Lung (tissue), 12 donors: Measurements from ENCODE around the gene TET1. TPM values are rescaled to one million over a fixed set of nuclear protein-coding genes. Genes with fewer than 3 reads are reported as not detected.
A peak's percentile ranks its signal among the peaks of the same experiment; 100 is the strongest.
"Not testable (repeated sequence)": the region's sequence is repeated elsewhere in the genome, so short reads cannot be mapped to it uniquely, and the experiment has no call there.

Experiments used
- ATAC-seq: fragments of 200-7000 bp; cut with Tn5 transposase; one replicate; pipeline ENCODE4 v1.9.1; 2020; ENCODE audit warnings: moderate number of reproducible peaks; ENCODE audit not compliant: insufficient read depth, low FRiP score
- DNase-seq, 3 donors: peaks; one replicate each; pipeline ENCODE4 v3.0.0-alpha.2; 2013 to 2017
- H3K27ac ChIP-seq, 2 donors: one replicate each; pipeline ENCODE4 v1.5.1; 2013; ENCODE audit warnings: mild to moderate bottlenecking in 2 of 2, moderate library complexity in 2 of 2, control low read depth in 1 of 2, inconsistent platforms in 1 of 2, low read depth in 1 of 2, low read length in 1 of 2
- H3K27me3 ChIP-seq, 3 donors: one replicate each; pipeline ENCODE4 v1.5.1; 2013; ENCODE audit warnings: low read length in 2 of 3; ENCODE audit not compliant: control insufficient read depth in 3 of 3, insufficient read depth in 3 of 3
- H3K36me3 ChIP-seq, 4 donors: one replicate each; pipeline ENCODE4 v1.5.1; 2013; ENCODE audit warnings: low read length in 4 of 4, mild to moderate bottlenecking in 1 of 4, moderate library complexity in 1 of 4; ENCODE audit not compliant: control insufficient read depth in 4 of 4, insufficient read depth in 4 of 4
- H3K4me1 ChIP-seq, 5 donors: one replicate each; pipeline ENCODE4 v1.5.1; 2013; ENCODE audit warnings: low read length in 5 of 5, mild to moderate bottlenecking in 2 of 5, moderate library complexity in 1 of 5; ENCODE audit not compliant: control insufficient read depth in 5 of 5, insufficient read depth in 5 of 5
- H3K4me3 ChIP-seq: one replicate; pipeline ENCODE4 v1.5.1; 2013; ENCODE audit warnings: mild to moderate bottlenecking, control low read depth, moderate library complexity
- H3K9ac ChIP-seq, 2 donors: one replicate each; pipeline ENCODE4 v1.5.1; 2013; ENCODE audit warnings: low read length in 2 of 2, control low read depth in 1 of 2; ENCODE audit not compliant: insufficient read depth in 1 of 2
- H3K9me3 ChIP-seq, 4 donors: one replicate each; pipeline ENCODE4 v1.5.1; 2013; ENCODE audit warnings: low read length in 3 of 4, mild to moderate bottlenecking in 1 of 4, moderate library complexity in 1 of 4; ENCODE audit not compliant: control insufficient read depth in 4 of 4, insufficient read depth in 3 of 4
- WGBS, 2 donors: extraction: QIAGEN DNeasy Blood & Tissue Kit; methylation state at CpG; one replicate each; pipeline ENCODE4 v1.1.7; 2013; 5-methylcytosine and 5-hydroxymethylcytosine counted together
- polyA plus RNA-seq, 2 donors: library from polyadenylated mRNA; stranded (reverse); fragments of 200-250 nt; gene quantifications; one replicate each; pipeline ENCODE4 v1.2.1, GENCODE V29; 2013
- total RNA-seq, 2 donors: library from RNA; depleted of rRNA in 1 of 2; stranded (reverse); fragments of >200 nt in 1 of 2; gene quantifications; one replicate each; pipeline ENCODE4 v1.2.1, GENCODE V29; 2014 to 2021
- TF ChIP-seq, protein P1 (sequence below): IDR thresholded peaks from 2 replicates; pipeline ENCODE4 v1.5.1; 2012; ENCODE audit warnings: mild to moderate bottlenecking; ENCODE audit errors: control extremely low read depth, extremely low read depth
- donor health status: control.
- donor health status: control.
- donor health status: Bipolar disorder and iron deficiency.
- donor health status: healthy.
- donor health status: DM: yes; HTN: yes; CAD: no.

TET1 gene
- total and polyA plus RNA-seq, 4 donors, result 0.06 to 23.5 (median 0.73) TPM

DNA sequence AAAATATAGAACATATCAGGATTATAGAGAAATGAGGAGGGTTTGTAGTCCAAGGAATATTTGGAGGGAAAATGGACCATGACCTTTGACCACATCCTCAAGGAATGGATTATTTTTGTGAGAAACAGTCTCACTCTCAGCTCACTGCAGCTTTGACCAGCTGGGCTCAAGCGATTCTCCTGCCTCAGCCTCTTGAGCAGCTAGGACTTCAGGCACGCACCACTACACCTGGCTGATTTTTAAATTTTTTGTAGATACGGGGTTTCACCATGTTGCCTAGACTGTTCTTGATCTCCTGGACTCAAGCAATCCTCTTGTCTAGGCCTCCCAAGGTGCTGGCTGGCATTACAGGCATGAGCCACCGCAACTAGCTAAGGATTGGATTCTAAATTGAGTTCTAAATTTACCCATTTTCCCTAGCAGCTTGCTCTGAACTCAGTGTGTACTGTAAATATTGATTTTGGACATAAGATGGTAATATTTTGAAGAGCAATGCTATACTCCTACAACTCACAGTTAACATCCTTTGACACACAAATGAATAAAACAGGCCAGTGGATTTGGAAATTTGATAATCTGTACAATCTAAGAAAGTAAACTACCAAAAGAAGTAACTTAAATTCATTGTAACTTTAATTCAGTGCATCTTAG, 73.8 kb downstream of the TET1 start:
- DNase-seq (no peak), ATAC-seq (no peak)
- H3K4me3 ChIP-seq, result no peak overlapping the region
- TF ChIP-seq, protein P1, sequence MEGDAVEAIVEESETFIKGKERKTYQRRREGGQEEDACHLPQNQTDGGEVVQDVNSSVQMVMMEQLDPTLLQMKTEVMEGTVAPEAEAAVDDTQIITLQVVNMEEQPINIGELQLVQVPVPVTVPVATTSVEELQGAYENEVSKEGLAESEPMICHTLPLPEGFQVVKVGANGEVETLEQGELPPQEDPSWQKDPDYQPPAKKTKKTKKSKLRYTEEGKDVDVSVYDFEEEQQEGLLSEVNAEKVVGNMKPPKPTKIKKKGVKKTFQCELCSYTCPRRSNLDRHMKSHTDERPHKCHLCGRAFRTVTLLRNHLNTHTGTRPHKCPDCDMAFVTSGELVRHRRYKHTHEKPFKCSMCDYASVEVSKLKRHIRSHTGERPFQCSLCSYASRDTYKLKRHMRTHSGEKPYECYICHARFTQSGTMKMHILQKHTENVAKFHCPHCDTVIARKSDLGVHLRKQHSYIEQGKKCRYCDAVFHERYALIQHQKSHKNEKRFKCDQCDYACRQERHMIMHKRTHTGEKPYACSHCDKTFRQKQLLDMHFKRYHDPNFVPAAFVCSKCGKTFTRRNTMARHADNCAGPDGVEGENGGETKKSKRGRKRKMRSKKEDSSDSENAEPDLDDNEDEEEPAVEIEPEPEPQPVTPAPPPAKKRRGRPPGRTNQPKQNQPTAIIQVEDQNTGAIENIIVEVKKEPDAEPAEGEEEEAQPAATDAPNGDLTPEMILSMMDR, result no peak
- peaks cover 0 to 5% (median 0%) of the 10 kb centered on the region in 4 donors for H3K36me3 ChIP-seq
- WGBS, 2 donors, result 87 to 93% methylated on average over 4 of the region's 4 CpGs
- H3K27me3 ChIP-seq, result no peaks in the 10 kb centered on the region
- H3K9ac ChIP-seq, result no peak overlapping the region
- H3K27ac ChIP-seq, result no peak overlapping the region
- no peaks in the 10 kb centered on the region for H3K4me1 ChIP-seq
- H3K9me3 ChIP-seq, result no peaks in the 10 kb centered on the region

DNA sequence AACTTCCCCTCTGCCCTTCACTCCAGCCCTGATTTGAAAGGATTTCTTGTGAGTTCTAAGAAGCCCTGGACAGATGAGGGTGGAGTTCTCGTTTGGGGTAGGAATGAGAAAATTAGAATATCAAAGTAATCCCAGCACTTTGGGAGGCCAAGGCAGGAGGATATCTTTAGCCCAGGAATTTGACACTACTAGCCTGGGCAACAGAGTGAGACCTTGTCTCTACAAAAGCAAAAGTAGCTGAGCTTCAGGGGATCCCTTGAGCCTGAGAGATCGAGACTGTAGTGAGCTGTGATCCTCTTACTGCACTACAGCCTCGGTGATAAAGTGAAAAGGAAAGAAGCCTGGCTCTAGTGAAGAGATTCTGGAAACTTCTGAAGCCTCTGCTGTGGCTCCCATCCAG, 76.2 kb downstream of the TET1 start:
- Histone ChIP-seq H3K27me3 (no peaks in the 10 kb centered on the region), H3K27ac (no peak overlapping the region), H3K9me3 (no peaks in the 10 kb centered on the region), H3K9ac (no peak overlapping the region), H3K4me1 (no peaks in the 10 kb centered on the region), H3K36me3 (no peaks in the 10 kb centered on the region), H3K4me3 (no peak overlapping the region)
- DNase-seq (no peak), ATAC-seq (no peak)
- TF ChIP-seq, protein P1, result no peak
- 87 to 95% methylated on average over 3 of the region's 3 CpGs for WGBS, 2 donors

DNA sequence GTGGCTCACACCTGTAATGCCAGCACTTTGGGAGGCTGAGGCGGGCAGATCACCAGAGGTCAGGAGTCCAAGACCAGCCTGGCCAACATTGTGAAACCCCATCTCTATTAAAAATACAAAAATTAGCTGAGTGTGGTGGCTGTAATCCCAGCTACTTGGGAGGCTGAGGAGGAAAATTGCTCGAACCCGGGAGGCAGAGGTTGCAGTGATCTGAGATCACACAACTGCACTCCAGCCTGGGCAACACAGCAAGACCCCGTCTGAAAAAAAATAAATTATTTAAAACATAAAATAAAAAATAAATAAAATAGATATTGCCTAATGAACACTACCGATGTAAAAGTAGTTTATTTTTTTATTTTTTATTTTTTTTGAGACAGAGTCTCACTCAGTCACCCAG, 83.4 kb downstream of the TET1 start:
- not testable (repeated sequence) for H3K9ac ChIP-seq, H3K9me3 ChIP-seq, H3K27me3 ChIP-seq, ATAC-seq, DNase-seq, H3K27ac ChIP-seq, H3K4me3 ChIP-seq, H3K4me1 ChIP-seq
- WGBS, 2 donors, result 90 to 98% methylated on average over 5 of the region's 5 CpGs
- peaks cover 0 to 32% (median 11%) of the 10 kb centered on the region in 4 donors for H3K36me3 ChIP-seq

DNA sequence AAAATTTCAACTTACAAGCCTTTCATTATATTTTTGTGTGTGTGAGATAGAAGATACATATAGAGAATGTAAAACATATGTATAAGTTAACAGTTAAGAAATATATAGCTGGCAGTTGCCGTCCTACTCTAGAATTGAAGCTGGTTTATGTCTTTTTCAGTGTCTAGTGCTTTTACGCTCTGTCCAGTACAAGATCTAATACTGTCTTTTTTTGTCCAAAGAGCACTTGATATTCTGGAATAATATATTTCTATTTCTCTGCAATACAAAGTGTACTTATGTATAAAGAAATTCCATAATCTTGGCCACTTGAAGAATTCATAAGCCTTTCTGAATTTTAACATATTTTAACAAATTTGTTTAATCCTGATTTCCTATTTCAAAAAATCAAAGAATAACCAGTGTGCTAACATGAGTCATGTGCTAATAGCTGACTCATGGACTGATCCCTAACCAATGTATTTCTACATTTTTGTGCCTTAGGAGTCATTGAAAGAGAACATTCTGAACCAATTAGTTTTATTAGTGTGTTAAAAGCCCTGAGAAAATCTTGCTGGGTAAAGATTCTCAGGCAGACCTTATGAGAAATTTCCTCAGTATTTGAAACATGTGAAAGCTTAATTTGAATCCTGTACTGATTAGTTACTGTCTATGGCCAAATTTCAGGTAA, 87.7 kb downstream of the TET1 start:
- H3K9ac ChIP-seq, result no peak overlapping the region
- no peak overlapping the region for H3K4me3 ChIP-seq
- peaks cover 0 to 33% (median 12%) of the 10 kb centered on the region in 4 donors for H3K36me3 ChIP-seq
- no peaks in the 10 kb centered on the region for H3K27me3 ChIP-seq
- H3K9me3 ChIP-seq, result no peaks in the 10 kb centered on the region
- ATAC-seq (peak; percentile 53), DNase-seq (no peak)
- no peak overlapping the region for H3K27ac ChIP-seq
- 96 to 97% methylated on average over 2 of the region's 2 CpGs for WGBS, 2 donors
- TF ChIP-seq, protein P1, result no peak
- peaks cover 0 to 2% (median 0%) of the 10 kb centered on the region in 5 donors for H3K4me1 ChIP-seq
